SJCRH30 (cell line): ENCODE results near the gene SLC35E1. TPM values are rescaled to one million over a fixed set of nuclear protein-coding genes. Genes with fewer than 3 reads are reported as not detected.
A peak's percentile ranks its signal among the peaks of the same experiment; 100 is the strongest.

Experiments
- DNase-seq, 2 experiments: peaks; one replicate each; pipeline ENCODE4 v3.0.0-alpha.2; 2015 to 2020
- H3K27ac ChIP-seq: fragments of 250-450 bp; sonication (Bioruptor Pico); 2 replicates; pipeline ENCODE4 v1.5.1; 2020; ENCODE audit warnings: mild to moderate bottlenecking, moderate library complexity
- H3K27me3 ChIP-seq: fragments of 250-450 bp; sonication (Bioruptor Pico); 2 replicates; pipeline ENCODE4 v1.5.1; 2020; ENCODE audit warnings: mild to moderate bottlenecking, moderate library complexity
- H3K36me3 ChIP-seq: fragments of 250-450 bp; sonication (Bioruptor Pico); 2 replicates; pipeline ENCODE4 v1.5.1; 2020; ENCODE audit warnings: mild to moderate bottlenecking, moderate library complexity
- H3K4me1 ChIP-seq: fragments of 250-450 bp; sonication (Bioruptor Pico); 2 replicates; pipeline ENCODE4 v1.5.1; 2020; ENCODE audit warnings: mild to moderate bottlenecking, moderate library complexity
- H3K4me3 ChIP-seq: fragments of 250-450 bp; sonication (Bioruptor Pico); 2 replicates; pipeline ENCODE4 v1.5.1; 2020; ENCODE audit warnings: mild to moderate bottlenecking, moderate library complexity
- H3K9me3 ChIP-seq: fragments of 250-450 bp; sonication (Bioruptor Pico); replicated peaks from 2 replicates; pipeline ENCODE4 v1.5.1; 2020; ENCODE audit warnings: mild to moderate bottlenecking, moderate library complexity
- total RNA-seq: library from RNA; depleted of rRNA; stranded (reverse); fragments of >200 nt; shearing (Covaris generic); gene quantifications from 2 replicates; pipeline ENCODE4 v1.2.3, GENCODE V29; 2014

The SLC35E1 gene
- total RNA-seq, 1 experiment from 2014 or later, result 40.8 TPM

DNA sequence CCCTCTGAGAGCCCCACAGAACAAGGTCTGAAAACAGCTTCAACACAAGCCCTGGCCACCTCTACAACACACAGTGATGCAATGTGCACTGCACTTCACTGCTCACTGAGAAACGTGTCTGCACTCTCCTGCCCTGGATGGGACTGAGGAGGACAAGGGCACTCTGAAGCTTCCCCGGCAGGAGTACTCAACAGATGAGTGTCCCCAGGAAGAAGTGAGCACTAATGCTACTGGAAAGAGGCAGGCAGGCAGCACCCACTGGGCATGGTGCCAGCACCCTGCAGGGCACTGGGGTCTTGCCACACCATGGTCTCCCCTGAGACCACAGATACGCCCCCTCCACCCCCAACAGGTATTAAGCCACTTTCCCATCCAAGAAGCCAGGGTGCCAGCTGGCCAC, 17.7 kb upstream of the SLC35E1 start:
- Histone ChIP-seq H3K4me1 (peaks cover 26% of the 10 kb centered on the region), H3K9me3 (no peaks in the 10 kb centered on the region), H3K27ac (no peak overlapping the region), H3K4me3 (no peak overlapping the region), H3K36me3 (no peaks in the 10 kb centered on the region), H3K27me3 (no peaks in the 10 kb centered on the region)
- no peak for DNase-seq

DNA sequence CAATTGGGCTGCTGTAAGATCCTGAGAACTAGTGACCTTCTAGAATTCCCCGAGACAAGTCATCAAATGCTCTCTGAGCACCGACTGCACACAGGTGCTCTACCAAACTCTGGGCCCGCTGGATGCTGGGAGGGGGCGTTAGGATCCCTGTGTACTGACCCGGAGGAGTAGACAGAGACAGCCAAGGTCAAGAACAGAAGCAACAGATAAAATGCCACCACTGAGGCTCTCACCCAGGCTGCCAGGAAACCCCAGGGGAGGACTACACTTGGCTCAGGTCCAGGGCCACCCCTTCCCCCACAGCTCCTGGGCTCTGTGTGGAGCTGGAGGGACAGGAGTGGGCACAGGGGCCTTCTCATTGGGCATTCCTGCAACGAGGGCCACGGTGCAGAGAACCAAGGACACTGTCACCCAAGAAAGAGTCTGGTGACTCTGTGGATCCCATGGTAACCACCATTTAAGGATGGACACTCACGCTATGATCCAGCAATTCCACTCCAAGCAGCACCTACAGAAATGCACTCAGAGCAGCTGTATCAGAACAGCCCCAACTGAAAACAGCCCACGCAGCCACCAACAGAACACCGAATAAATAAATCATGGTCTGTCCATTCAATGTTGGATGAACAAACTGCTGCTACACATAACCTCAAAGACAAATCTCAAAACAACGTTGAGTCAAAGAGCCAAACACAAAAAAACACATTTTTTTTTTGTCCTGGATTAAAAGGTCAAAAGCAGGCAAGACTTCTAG, 16.8 kb upstream of the SLC35E1 start:
- peaks cover 33% of the 10 kb centered on the region for H3K4me1 ChIP-seq
- no peaks in the 10 kb centered on the region for H3K9me3 ChIP-seq
- H3K36me3 ChIP-seq, result no peaks in the 10 kb centered on the region
- H3K27ac ChIP-seq, result no peak overlapping the region
- no peaks in the 10 kb centered on the region for H3K27me3 ChIP-seq
- no peak for DNase-seq
- H3K4me3 ChIP-seq, result no peak overlapping the region

DNA sequence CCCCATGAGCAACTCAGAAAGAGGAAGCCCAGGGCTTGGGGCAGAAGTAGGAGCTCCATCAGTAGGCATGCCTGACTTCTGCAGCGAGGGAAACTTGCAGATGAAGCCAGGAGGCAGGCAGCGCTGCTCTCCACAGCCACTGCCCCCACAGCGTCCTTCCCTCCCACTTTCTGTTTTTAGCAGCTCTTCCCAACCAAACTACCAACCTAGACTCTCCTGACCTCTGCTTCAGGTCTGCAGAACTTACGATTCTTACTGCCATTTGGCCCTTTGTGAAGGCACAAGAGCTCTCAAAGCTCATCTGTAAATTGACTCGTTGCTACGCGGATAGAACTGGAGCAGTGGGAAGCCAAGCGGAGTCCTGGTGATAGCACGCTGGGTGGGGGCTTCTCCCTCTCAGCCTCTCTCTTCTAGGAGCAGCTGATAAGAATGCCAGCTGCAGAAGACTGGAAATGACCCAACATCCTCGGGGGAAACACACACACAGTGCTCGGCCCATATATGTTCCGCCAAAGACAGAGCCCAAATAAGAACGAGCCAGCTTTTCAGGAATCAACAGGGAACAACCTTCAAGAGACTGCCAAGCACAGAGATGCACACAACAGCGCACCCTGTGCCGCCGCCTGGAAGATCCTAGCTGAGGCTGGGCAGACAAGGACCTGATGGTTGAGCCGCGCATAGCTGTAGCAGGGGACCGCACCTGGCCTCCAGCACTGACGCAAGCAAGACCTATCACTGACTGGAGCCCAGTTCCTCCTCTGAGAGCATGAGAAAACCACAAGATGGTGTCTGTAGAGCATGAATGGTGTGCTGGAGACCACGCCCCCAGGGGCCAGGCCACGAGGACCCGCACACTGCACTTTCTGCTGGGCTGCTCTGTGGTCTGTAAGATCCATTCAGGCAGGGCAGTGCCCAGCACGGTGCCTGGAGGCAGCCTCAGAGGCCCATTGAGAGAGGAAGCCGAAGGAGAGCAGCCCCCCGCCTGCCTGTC, 15.9 kb upstream of the SLC35E1 start:
- Histone ChIP-seq H3K27ac (no peak overlapping the region), H3K9me3 (no peaks in the 10 kb centered on the region), H3K4me1 (peaks cover 42% of the 10 kb centered on the region), H3K36me3 (no peaks in the 10 kb centered on the region), H3K27me3 (no peaks in the 10 kb centered on the region), H3K4me3 (no peak overlapping the region)
- DNase-seq, result peak; percentile 34 to 51

DNA sequence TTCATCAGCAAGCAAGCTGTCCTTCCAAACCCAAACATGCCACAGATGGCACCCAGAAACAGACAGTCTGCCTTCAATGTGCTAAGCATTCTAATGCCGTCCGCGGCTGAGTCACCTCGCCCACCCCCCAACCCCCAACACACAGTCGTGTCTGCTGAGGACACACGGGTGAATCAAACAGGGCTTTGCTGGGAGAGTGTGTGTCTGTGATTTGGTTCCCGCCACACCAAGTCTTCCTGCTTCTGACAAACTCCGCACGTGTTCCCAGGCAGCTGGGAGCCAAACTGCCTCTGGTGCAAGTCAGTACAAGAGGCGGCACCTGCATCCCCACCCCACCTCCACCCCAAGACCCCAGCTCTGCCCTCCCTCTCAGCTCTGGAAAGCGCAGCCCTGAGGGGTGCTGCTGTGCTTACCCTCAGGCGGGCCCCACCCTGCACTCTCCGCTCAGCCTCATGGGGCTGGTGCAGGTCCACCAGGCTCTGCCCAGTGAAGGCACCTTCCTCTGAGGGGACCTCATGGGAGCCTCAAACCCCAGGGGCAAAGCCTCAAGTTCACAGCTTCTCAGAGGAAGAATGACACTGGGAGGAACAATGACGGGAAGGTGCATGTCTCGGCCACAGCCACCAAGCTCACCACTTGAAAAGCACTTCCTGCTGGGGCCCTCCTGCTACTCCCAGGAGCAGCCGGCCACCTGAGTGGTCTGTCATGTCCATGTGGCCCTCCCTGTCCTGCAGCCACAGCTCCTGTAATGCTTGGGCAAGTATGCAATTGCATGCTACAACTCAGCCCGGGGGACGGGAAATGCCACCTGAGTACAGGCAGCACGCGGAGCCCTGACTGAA, 15.0 kb upstream of the SLC35E1 start:
- no peak for DNase-seq
- H3K4me3 ChIP-seq, result no peak overlapping the region
- H3K4me1 ChIP-seq, result peaks cover 40% of the 10 kb centered on the region
- H3K27me3 ChIP-seq, result no peaks in the 10 kb centered on the region
- no peak overlapping the region for H3K27ac ChIP-seq
- no peaks in the 10 kb centered on the region for H3K36me3 ChIP-seq
- no peaks in the 10 kb centered on the region for H3K9me3 ChIP-seq

DNA sequence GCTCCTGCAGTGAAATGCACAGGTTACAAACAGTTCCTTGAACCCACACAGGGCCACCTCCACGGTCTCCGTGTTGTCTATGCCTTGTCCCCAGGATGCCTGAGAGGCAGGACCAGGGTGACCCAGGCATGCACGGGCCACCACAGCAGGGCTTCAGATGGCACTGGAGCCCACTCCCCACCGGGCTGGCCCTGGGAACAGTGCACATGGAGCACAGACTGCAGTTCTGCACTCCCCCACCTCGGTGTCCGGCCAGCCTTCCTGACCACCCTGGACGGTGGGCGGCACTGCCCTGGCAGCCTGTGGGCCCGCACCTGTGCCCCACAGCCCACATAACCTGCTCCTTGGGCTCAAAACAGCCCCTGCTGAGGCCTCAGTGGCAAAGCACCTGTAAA, 14.3 kb upstream of the SLC35E1 start:
- no peaks in the 10 kb centered on the region; the same call in 1 of the 2 replicates for H3K36me3 ChIP-seq
- DNase-seq, result no peak
- H3K27ac ChIP-seq, result no peak overlapping the region
- H3K27me3 ChIP-seq, result no peaks in the 10 kb centered on the region
- H3K4me3 ChIP-seq, result no peak overlapping the region
- H3K9me3 ChIP-seq, result no peaks in the 10 kb centered on the region
- H3K4me1 ChIP-seq, result peaks cover 38% of the 10 kb centered on the region

DNA sequence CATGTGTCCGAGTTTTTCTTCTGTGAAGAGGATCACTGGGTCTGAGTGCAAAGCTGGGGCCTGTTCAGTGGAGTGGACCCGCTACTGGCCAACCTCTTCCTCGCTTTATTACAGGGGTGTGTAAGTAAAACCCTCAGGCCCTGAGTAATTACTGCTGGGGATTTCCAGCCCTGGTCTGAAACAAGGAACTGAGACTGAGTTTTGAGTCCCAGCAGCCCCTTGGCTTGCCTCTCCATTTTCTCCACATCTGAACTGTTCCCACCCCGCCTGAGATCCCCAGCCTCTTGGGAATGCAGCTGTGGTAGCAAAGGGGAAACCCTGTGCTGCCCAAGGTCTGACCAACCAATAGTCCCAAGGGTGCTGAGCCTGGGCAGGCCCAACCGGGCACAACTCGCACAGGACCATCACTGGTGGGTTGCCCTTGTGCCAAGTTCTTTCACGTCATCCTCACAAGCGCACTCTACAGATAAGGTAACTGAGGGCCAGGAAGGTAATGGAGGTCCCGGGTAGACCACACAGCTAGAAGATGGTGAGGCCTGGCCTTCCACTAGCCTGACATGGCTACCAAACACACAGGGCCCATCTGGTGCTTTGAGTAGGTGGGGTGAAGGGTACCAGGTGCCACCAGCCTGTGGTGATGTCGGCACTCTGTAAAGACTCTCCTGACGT, 13.7 kb upstream of the SLC35E1 start:
- no peak overlapping the region for H3K27ac ChIP-seq
- DNase-seq, result no peak

DNA sequence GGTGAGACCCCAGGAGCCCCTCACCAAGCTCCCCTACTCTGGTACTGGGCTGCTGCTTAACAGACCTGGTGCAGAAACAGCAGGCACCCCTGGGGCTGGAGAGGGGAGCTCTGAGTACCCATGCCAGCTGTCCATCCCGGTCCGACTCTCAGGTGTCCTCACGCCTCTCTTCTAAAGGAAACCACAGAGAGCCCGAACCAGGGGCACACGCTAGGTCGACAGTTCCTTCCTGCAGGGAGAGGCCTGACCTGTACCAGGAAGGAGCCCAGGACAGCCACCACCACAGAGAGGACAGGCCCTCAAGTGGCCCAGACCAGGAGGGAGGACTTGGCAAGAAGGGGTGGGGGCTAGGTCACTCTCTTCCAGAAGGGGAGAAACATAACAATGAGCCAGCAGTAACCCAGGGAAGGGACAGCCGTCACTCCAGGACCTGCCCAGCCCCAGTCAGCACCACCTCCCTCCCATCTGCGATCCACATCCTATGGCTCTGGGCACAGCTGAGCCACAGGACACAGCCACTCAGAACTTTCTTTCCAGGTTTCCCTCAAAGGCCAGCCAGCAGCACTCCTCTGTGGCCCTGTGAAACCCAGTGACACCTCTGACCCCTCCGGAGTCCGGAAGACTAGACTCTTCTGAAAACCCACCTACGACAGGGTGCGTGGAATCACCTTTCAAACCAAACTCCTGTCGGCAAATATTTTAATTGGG, 13.0 kb upstream of the SLC35E1 start:
- no peaks in the 10 kb centered on the region for H3K27me3 ChIP-seq
- no peak overlapping the region for H3K27ac ChIP-seq
- no peaks in the 10 kb centered on the region for H3K9me3 ChIP-seq
- peaks cover 38% of the 10 kb centered on the region for H3K4me1 ChIP-seq
- no peak overlapping the region for H3K4me3 ChIP-seq
- DNase-seq, result no peak
- no peaks in the 10 kb centered on the region; the same call in 1 of the 2 replicates for H3K36me3 ChIP-seq

More for the DNA sequence above, 13.7 kb upstream of the SLC35E1 start:
- H3K36me3 ChIP-seq, result no peaks in the 10 kb centered on the region; the same call in 1 of the 2 replicates
- H3K4me1 ChIP-seq, result peaks cover 38% of the 10 kb centered on the region
- H3K4me3 ChIP-seq, result no peak overlapping the region
- no peaks in the 10 kb centered on the region for H3K27me3 ChIP-seq
- H3K9me3 ChIP-seq, result no peaks in the 10 kb centered on the region

DNA sequence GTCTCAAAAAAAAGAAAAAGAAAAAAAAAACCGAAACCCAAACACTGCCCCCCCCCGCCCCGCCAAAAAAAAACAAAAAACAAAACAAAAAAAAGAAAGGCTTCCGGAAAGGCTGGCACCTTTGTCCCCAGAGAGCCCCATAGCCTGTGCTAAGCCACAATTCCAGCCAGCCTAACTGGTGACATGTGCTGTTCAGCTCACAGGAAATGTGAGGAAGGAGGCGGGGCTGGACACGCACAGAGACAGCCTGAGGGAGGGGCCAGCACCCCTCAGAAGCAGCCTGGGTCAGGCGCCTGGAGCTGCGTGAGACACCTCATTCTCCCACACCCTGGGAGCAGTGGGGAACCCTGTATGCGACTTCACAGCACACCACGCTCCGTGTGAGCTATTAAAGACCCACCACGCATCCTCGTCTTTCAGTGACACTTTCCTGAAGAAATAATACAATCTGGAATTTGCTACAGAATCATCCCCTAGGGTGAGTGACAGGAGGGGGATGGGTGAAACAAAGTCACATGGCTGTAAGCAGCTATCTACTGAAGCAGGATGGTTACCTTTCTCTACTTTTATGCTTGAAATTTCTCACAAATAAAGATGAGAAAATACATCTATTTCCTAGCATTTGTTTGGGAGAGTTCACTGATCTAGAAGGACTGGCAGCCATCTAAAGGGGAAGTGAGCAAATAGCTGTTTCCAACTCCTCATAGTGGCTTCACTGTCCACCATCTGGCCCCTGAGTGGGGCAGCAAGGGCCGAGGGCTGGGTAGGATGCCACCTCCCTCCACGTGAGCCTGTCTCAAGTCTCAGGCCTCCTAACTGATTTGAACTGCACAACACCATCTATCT, 12.3 kb upstream of the SLC35E1 start:
- no peaks in the 10 kb centered on the region for H3K27me3 ChIP-seq
- no peaks in the 10 kb centered on the region; the same call in 1 of the 2 replicates for H3K36me3 ChIP-seq
- H3K27ac ChIP-seq, result no peak overlapping the region
- no peak overlapping the region for H3K4me3 ChIP-seq
- peaks cover 35% of the 10 kb centered on the region for H3K4me1 ChIP-seq
- no peaks in the 10 kb centered on the region for H3K9me3 ChIP-seq
- DNase-seq, result peak; percentile 88 to 90

DNA sequence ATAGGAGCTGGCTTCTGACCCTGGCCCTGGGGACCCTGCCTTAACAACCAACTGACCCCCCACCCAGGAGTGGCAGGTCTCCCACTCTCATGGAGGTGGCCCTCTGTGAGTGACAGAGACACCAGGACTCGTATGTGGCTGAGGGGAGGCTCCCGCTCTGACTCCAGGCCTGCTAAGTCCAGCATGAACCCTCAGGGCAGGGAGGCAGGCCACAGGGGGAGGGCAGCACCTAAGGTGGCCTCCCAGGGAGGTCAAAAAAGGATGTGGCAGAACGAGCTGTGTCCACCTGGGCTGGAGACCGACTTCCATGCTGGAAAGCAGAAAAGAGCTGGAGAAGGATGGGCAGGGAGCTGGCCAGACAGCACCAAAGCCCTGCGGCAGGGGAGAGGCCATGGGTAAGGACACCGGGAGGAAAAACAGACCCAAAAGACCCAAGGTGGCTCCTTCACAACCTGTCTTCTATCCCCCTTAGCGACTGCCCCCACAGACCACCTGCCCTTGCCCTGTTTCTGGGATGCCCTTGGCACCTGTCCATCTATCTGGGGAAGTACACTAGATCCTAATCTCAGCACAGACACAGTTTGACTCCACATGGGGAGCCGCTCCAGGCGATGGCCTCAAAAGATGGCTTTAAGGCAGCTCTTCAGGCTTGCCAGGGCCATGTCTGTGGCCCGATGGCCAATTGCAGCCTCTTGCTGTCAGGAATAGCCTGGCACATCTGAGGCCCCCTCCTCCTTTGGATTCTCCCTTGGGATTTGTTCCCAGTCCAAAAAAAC, 10.5 kb upstream of the SLC35E1 start:
- H3K27me3 ChIP-seq, result no peaks in the 10 kb centered on the region
- no peak for DNase-seq
- no peak overlapping the region for H3K27ac ChIP-seq
- no peak overlapping the region for H3K4me3 ChIP-seq
- H3K9me3 ChIP-seq, result no peaks in the 10 kb centered on the region
- H3K36me3 ChIP-seq, result peaks cover 1% of the 10 kb centered on the region
- peaks cover 19% of the 10 kb centered on the region for H3K4me1 ChIP-seq

DNA sequence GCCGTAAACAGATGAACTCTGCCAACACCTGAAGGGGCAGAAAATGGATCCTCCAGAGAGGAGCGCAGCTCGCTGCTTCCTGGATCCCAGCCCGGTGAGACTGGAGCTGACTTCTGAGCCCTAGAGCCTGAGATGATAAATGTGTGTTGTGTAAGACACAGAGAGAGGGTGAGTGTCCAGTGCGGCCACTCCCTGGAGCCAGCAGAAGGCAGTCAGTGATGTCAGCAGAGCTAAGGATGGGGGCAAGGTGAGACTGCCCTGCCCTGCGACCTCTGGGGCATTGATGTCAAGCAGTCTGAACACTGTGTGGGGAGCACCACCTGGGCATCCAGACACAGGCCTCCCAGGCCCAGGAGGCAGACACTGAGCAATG, 9.7 kb upstream of the SLC35E1 start:
- no peak overlapping the region for H3K4me3 ChIP-seq
- H3K27ac ChIP-seq, result no peak overlapping the region
- H3K27me3 ChIP-seq, result no peaks in the 10 kb centered on the region
- H3K9me3 ChIP-seq, result no peaks in the 10 kb centered on the region
- peaks cover 4% of the 10 kb centered on the region for H3K36me3 ChIP-seq
- DNase-seq, result no peak
- peaks cover 19% of the 10 kb centered on the region for H3K4me1 ChIP-seq

DNA sequence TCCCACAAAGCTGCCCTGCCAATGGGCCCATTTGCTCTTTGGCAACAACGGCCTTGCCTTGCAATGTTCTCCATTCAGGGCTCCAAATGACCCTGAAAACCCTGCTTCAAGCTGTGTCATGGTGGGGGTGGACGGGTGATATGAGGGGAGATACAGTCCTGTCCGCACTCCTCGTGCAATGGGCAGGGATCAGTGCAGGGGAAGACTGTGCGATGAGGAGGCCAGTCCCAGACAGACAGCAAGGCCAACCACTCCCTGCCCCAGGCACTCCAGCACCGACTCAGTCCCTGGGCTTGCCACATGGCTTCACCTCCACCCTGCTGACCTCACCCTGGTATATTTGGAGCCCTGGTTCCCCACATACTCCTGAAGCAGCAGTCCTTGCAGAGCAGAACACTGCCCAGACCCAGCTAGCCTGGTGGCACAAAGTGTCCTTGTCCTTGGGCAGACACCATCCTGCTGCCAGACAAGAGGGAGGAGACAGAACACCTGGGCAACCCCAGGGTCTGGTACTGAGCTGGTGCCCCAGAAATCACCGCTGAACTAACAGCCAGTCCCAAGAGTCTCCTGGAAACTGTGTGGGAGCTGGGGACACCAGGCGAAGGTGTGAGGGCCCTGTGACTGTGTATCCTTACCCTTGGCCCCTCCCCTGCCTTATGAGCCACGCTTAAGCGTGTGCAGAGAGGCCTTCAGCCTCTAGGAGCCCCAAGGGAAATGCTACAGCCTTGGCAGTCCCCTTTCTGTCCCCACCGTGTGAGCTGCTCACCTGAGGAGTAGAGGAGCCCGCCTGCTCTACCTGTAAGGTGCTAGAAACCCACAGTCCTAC, 9.1 kb upstream of the SLC35E1 start:
- H3K27me3 ChIP-seq, result no peaks in the 10 kb centered on the region
- H3K9me3 ChIP-seq, result no peaks in the 10 kb centered on the region
- no peak overlapping the region for H3K27ac ChIP-seq
- H3K36me3 ChIP-seq, result peaks cover 10% of the 10 kb centered on the region
- H3K4me1 ChIP-seq, result peaks cover 19% of the 10 kb centered on the region
- no peak overlapping the region for H3K4me3 ChIP-seq
- no peak for DNase-seq

DNA sequence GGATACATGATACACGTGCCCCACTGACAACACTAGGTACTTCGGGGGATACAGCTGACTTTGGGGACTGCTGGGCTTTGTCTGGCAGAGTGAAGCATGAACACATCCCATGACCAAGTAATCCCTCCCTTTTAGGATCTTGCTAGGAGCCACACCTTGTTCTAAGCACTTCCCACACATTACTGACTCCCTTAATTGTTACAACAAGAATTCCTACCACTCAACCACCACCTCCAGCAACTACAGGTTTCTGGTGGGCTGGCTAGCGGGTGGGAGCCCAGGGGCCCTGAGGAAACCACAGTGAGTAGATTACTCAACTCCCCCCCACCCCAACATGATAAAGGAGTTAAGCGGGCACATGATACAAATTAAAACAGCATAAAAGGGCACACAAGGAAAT, 7.2 kb upstream of the SLC35E1 start:
- Histone ChIP-seq H3K9me3 (no peaks in the 10 kb centered on the region), H3K4me1 (peaks cover 11% of the 10 kb centered on the region; the same call in 1 of the 2 replicates), H3K27me3 (no peaks in the 10 kb centered on the region), H3K4me3 (no peak overlapping the region), H3K36me3 (peaks cover 22% of the 10 kb centered on the region), H3K27ac (no peak overlapping the region)
- no peak for DNase-seq
